Lower lobe of right lung (tissue), 2 donors: ENCODE data around the gene FITM2. TPM values are rescaled to one million over a fixed set of nuclear protein-coding genes. Genes with fewer than 3 reads are reported as not detected.
A peak's percentile ranks its signal among the peaks of the same experiment; 100 is the strongest.

Experiments used
- ATAC-seq, 2 donors: fragments of 200-7000 bp; cut with Tn5 transposase; one replicate each; pipeline ENCODE4 v1.9.1; 2020 to 2022; ENCODE audit warnings: mild to moderate bottlenecking in 2 of 2, moderate library complexity in 2 of 2
- DNase-seq: peaks from one replicate; pipeline ENCODE4 v3.0.0-alpha.2; 2020
- H3K27ac ChIP-seq: fragments of 200-600 bp; one replicate; pipeline ENCODE4 v1.8.0; 2022
- H3K27me3 ChIP-seq: fragments of 200-600 bp; one replicate; pipeline ENCODE4 v1.8.0; 2022; ENCODE audit warnings: low read depth
- H3K36me3 ChIP-seq: fragments of 200-600 bp; one replicate; pipeline ENCODE4 v1.8.0; 2022; ENCODE audit warnings: mild to moderate bottlenecking
- H3K4me1 ChIP-seq: fragments of 200-600 bp; one replicate; pipeline ENCODE4 v1.8.0; 2022
- H3K4me3 ChIP-seq: fragments of 200-600 bp; one replicate; pipeline ENCODE4 v1.8.0; 2022; ENCODE audit warnings: mild to moderate bottlenecking
- H3K9me3 ChIP-seq: fragments of 200-600 bp; one replicate; pipeline ENCODE4 v1.8.0; 2022
- CTCF ChIP-seq: fragments of 200-600 bp; IDR thresholded peaks from one replicate; pipeline ENCODE4 v1.8.0; 2022; ENCODE audit warnings: antibody characterized with exemption, mild to moderate bottlenecking
- intact Hi-C: fragments of 100-400 bp; cut with DNase I; formaldehyde crosslinking; loops from one replicate; pipeline ENCODE4 v1.11.0; 2022
- long read RNA-seq: library from polyadenylated mRNA; unstranded; transcript quantifications from one replicate; pipeline ENCODE4 v2.0.0, GENCODE V29; 2021
- total RNA-seq: library from RNA; stranded (reverse); fragmentation: NEBNext Ultra II Directional; extraction: Animal tissue kit (Norgen Biotek cat#: 25700); gene quantifications from one replicate; pipeline ENCODE4 v1.2.1, GENCODE V29; 2021
- donor health status: DM: no; HTN: yes; CAD: no; lungs with severe emphysema.

FITM2 gene, protein sequence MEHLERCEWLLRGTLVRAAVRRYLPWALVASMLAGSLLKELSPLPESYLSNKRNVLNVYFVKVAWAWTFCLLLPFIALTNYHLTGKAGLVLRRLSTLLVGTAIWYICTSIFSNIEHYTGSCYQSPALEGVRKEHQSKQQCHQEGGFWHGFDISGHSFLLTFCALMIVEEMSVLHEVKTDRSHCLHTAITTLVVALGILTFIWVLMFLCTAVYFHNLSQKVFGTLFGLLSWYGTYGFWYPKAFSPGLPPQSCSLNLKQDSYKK
- total RNA-seq = 9.3 TPM
- long read RNA-seq, full-length matches to known transcripts = 1 of 6 reads
- long read RNA-seq, partial matches to known transcripts = 0 of 6 reads
- long read RNA-seq, other reads (novel, unspliced or antisense) = 5 of 6 reads

- peaks cover 11% of the 10 kb centered on the region for H3K36me3 ChIP-seq
- H3K4me3 ChIP-seq = peak within 1 kb of the TSS; percentile 99
- intact Hi-C loops = loop anchor here (5.0 kb wide), 1 partner anchor 94 kb away; no protein-coding TSS in a partner anchor
- H3K4me1 ChIP-seq = peaks cover 13% of the 10 kb centered on the region
- peak; percentile 95 for TF ChIP-seq CTCF
- peak within 1 kb of the TSS; percentile 80 for H3K27ac ChIP-seq
- peak; percentile 99 for DNase-seq
- peak; percentile 98 to 99 for ATAC-seq
- H3K27me3 ChIP-seq = peaks cover 3% of the 10 kb centered on the region
- no peaks in the 10 kb centered on the region for H3K9me3 ChIP-seq
These were observed at the start of gene FITM2 for GRCh38 chr20:44310664-44311639. Gene FITM2, minus strand, starts transcription at chr20:44311202. Its CDS starts 54 bp downstream, at chr20:44311148.

- H3K4me1 ChIP-seq = peaks cover 6% of the 10 kb centered on the region
- TF ChIP-seq CTCF = no peak
- H3K27ac ChIP-seq = no peak overlapping the region
- peaks cover 8% of the 10 kb centered on the region for H3K27me3 ChIP-seq
- ATAC-seq (no peak), DNase-seq (no peak)
- H3K4me3 ChIP-seq = no peak overlapping the region
- intact Hi-C loops = no loop called here
- H3K36me3 ChIP-seq = no peaks in the 10 kb centered on the region
- no peaks in the 10 kb centered on the region for H3K9me3 ChIP-seq
These were observed 49.2 kb upstream of the FITM2 start for GRCh38 chr20:44360221-44360620.

DNA sequence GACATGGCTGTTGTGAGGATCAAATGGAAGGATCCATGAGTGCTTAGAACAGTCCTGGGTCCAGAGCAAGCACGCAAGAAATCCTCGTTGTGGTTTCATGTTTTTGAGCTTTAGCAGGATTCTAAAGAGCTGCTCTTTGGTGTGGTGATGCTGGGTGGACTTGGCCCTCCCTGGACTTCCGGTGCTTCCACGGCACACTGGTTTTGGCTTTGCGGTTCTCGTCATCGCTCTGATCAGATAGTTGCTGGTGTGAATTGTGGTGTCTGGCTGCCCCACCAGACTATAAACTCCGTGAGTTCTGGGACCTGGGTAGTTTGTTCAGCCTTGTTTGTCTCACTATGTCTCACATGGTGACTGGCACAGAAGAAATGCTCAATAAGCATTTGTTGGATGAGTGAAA is 47.8 kb upstream of the FITM2 start:
- DNase-seq (no peak), ATAC-seq (no peak)
- Histone ChIP-seq H3K9me3 (no peaks in the 10 kb centered on the region), H3K4me3 (no peak overlapping the region), H3K27ac (no peak overlapping the region), H3K36me3 (no peaks in the 10 kb centered on the region), H3K27me3 (no peaks in the 10 kb centered on the region), H3K4me1 (peaks cover 6% of the 10 kb centered on the region)
- intact Hi-C loops = no loop called here
- no peak for TF ChIP-seq CTCF

- intact Hi-C loops = no loop called here
- no peak overlapping the region for H3K27ac ChIP-seq
- peaks cover 6% of the 10 kb centered on the region for H3K4me1 ChIP-seq
- TF ChIP-seq CTCF = no peak
- no peak overlapping the region for H3K4me3 ChIP-seq
- H3K36me3 ChIP-seq = no peaks in the 10 kb centered on the region
- DNase-seq (no peak), ATAC-seq (peak; percentile 33 to 53)
- no peaks in the 10 kb centered on the region for H3K9me3 ChIP-seq
- no peaks in the 10 kb centered on the region for H3K27me3 ChIP-seq
These were observed 46.6 kb upstream of the FITM2 start for GRCh38 chr20:44357555-44358125.

DNA sequence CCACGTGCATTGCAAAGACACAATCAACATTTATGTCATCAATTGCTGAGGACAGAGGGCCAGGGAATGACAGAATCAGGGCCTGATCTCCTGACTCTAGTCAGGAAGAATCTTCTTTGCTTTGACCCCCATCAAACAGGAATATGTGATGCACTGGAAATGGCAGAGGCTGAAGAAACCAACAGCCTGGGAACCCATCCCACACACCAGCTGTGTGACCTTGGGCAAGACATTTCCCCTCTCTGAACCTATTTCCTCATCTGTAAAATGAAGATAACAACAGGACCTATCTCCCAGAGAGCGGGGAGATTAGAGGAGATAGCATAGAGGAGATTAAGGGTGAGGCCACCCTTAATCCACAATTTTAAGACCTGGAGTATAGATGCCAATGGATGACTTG is 46.0 kb upstream of the FITM2 start:
- Histone ChIP-seq H3K27ac (no peak overlapping the region), H3K27me3 (no peaks in the 10 kb centered on the region), H3K36me3 (no peaks in the 10 kb centered on the region), H3K4me3 (no peak overlapping the region), H3K9me3 (no peaks in the 10 kb centered on the region), H3K4me1 (peaks cover 6% of the 10 kb centered on the region)
- ATAC-seq (peak in 1 of 2 donors; percentile 16), DNase-seq (no peak)
- intact Hi-C loops = no loop called here
- no peak for TF ChIP-seq CTCF
